NCI-H524 treated with DMSO at 0.1 percent for 48 hours (cell line): Measurements from ENCODE around the gene VWCE.
"Not testable (repeated sequence)": the region's sequence is repeated elsewhere in the genome, so short reads cannot be mapped to it uniquely, and the experiment has no call there.

Experiments used
- DNase-seq: peaks from one replicate; lab custom pipeline; 2025; lab: John Stamatoyannopoulos, UW

Gene VWCE

GRCh38 chr11:61254403-61255025 lies 40.6 kb downstream of the VWCE start:
- DNase-seq: no peak

- DNase-seq: peak; percentile 57
Measured at GRCh38 chr11:61252332-61252731, 42.8 kb downstream of the VWCE start.

- DNase-seq: not testable (repeated sequence)
Measured at GRCh38 chr11:61250796-61251765, 44.0 kb downstream of the VWCE start.

DNA sequence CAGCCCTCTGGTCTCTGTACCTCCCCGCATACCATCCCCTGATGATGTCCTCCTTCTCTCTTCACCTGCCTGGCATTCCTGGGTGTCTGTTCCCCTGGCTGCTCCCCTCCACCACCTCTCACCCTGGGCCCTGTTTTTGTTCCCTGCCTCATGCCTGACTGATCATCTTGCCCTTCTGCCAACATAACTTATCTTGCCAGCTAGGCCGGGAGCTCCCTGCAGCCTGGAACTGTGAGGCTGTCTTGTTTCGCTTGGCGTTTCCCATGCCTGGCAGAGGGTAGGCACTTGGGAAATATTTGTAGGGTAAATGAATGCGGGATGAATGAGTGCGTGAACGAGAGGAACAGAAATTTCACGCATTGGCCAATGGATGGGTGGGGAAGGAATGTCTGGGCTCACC lies 45.9 kb downstream of the VWCE start:
- DNase-seq: not testable (repeated sequence)

DNA sequence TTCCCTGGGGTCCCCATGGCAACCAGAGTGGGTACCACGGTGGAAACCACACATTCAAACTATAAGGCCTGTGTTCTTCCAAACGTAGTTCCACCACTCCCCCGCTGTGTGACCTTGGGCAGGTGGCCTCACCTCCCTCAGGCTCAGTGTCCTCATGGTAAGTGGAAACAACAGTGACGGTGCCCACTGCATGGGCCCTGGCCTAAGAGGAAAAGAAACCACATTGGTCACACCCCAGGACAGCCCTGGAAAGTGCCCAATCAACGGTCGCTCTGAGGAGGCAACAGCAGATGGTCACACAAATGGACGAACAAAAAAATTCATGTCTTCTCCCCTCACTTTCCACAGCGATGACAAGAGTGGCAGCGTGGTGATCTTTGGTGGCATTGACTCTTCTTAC lies 47.0 kb downstream of the VWCE start:
- DNase-seq: not testable (repeated sequence)

DNA sequence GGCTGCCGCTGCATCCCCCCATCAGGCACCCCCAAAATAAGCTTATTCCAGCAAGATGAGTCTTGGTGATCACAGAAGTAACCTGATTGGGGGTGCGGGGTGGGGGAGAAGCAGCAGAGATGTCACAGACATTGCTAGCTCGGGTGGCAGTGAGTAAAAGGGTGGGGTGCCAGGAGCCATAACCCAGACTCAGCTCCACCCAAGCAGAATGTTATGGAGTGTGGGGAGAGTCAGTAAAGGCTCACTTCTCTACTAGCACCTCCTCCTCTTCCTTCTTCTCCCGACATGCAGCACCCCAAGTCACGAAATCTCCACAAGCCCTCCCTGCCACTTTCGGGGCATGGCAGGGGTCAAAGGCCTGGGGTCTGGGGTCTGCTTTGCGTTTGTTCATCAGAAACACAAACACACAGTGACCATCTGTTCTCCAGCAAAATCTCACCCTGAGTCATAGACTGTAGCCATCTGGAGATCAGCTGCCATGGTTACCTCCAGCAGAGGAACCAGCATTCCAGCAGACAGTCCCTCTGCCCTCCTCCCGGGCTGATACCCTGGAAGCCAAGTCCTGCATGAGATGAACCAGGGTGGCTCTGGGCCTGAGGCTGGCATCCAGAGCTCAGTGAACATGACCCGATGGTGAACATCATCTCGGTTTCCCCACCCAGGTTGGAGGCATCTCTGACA lies 49.7 kb downstream of the VWCE start:
- DNase-seq: not testable (repeated sequence)

GRCh38 chr11:61241526-61241925 lies 53.6 kb downstream of the VWCE start:
- not testable (repeated sequence) for DNase-seq

GRCh38 chr11:61240875-61241274 lies 54.2 kb downstream of the VWCE start, which contains the start of gene PGA5:
Gene PGA5, plus strand, starts transcription at chr11:61241175. Its CDS starts 52 bp downstream, at chr11:61241227.
- DNase-seq: not testable (repeated sequence)

DNA sequence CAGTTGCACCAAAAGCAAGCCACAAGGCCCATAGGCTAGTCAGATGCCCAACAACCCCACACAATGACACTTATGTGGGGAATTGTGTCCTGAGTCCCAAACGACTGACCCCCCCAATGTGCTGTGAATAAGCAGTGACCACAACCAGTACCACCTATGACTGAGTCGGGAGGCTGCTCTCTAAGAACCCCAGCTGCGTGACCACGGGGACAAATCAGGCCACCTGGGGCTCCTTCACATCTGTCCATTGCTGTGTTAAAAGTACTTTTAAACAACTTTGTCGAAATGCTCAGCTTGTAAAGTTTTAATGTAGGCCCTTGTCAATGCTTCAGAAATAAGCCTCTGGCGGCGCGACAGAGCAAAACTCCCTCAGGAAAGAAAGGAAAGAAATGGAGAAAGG lies 54.8 kb downstream of the VWCE start:
- DNase-seq: not testable (repeated sequence)

GRCh38 chr11:61237130-61237529 lies 58.0 kb downstream of the VWCE start:
- DNase-seq: not testable (repeated sequence)

- DNase-seq: not testable (repeated sequence)
Measured at GRCh38 chr11:61232548-61233145, 62.5 kb downstream of the VWCE start.

DNA sequence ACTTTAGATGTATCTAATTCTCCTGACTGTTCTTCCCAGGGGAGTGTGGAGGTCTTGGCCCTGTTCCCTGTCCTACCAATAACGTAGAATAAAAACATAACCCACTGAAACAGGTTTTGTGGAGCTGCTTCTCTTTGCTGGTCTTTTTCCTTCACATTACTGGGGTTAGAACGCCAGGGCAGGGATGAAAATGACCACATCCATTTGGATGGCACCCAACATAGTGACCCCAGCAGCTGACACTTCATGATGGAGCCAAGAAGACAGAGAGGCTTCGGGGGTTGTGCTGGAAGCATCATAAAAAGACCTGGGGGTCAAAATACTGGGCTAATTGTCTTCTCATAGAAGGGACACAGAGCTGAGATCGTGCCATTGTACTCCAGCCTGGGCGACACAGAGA lies 63.5 kb downstream of the VWCE start:
- not testable (repeated sequence) for DNase-seq

GRCh38 chr11:61231033-61231432 lies 64.1 kb downstream of the VWCE start:
- not testable (repeated sequence) for DNase-seq

- DNase-seq: not testable (repeated sequence)
Measured at GRCh38 chr11:61229458-61229857, 65.7 kb downstream of the VWCE start.

GRCh38 chr11:61226457-61227137 lies 68.5 kb downstream of the VWCE start:
- not testable (repeated sequence) for DNase-seq

GRCh38 chr11:61222692-61223091 lies 72.4 kb downstream of the VWCE start:
- DNase-seq: not testable (repeated sequence)

- not testable (repeated sequence) for DNase-seq
Measured at GRCh38 chr11:61222047-61222446, 73.1 kb downstream of the VWCE start, which contains the start of gene PGA4. Gene PGA4, plus strand, starts transcription at chr11:61222347. Its CDS starts 54 bp downstream, at chr11:61222401.

DNA sequence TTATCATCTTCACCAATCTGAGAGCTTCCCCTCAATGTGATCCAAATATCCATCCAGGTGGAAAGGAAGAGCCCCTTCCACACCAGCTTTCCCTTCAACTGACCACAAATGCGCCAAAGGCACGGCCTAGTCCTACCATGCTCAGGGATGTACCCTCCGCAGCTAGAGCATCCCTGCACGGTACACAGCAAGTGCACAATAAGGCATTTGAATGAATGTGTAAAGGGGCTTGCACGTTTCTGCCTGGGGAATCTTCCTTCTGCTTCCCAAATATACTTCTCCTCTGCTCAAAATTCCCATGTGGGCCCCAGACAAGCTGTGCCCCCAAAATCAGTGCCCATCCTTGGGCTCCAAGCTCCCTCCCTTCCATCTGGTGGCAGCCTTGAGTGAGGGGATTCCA lies 76.1 kb downstream of the VWCE start:
- DNase-seq: not testable (repeated sequence)

- not testable (repeated sequence) for DNase-seq
Measured at GRCh38 chr11:61218306-61218705, 76.8 kb downstream of the VWCE start.

DNA sequence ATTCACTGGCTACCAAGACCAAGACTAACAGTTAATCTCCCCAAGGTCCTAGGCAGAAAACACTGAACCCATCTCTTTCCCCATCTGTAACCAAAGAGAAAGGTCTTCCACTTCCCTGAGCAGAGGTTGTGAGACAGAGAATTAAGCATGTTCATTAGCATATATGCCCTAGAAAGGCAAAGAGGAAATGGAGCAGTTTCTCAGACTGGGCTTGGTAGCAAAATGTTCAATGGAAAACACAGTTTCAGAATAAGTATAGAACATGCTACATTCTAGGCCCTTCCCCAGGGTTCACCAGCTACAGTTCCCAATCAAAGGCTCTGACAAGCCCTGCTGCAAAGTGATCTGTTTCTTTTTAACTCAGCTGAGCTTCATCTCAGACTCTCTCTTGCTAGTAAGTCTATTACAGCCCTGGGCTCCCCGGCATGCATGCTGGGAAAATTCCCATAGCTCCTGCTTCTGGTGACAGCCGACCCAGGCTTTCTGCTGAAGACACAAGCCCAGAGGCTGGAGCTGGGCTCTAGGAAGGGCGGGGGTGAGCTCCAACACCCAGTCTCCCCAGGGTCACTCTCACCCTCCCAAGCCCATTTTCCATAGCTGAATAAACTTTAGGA lies 81.3 kb downstream of the VWCE start:
- DNase-seq: not testable (repeated sequence)

- DNase-seq: not testable (repeated sequence)
Measured at GRCh38 chr11:61212202-61212601, 82.9 kb downstream of the VWCE start.
